K562 (cell line): ENCODE measurements around the gene SNAPC5. TPM values are rescaled to one million over a fixed set of nuclear protein-coding genes. Genes with fewer than 3 reads are reported as not detected.

ENCODE experiments used
- ARID2 ChIP-seq: fragments of 450-650 bp; IDR thresholded peaks from 2 replicates; pipeline ENCODE4 v1.6.1; 2017; ENCODE audit warnings: antibody characterized with exemption, mild to moderate bottlenecking
- CHD1 ChIP-seq: fragments of 200-600 bp; sonication (generic); IDR thresholded peaks from one replicate; pipeline ENCODE4 v1.6.1; 2012; ENCODE audit warnings: mild to moderate bottlenecking, moderate library complexity, low read length, inconsistent platforms
- FOXM1 ChIP-seq, 2 experiments: fragments of 450-650 bp in 1 of 2; sonication (generic) in 1 of 2; formaldehyde crosslinking in 1 of 2; IDR thresholded peaks; 2 replicates each; pipeline versions ENCODE4 v1.6.1 to v1.9.0; 2017 to 2022; ENCODE audit warnings: low read depth in 2 of 2, mild to moderate bottlenecking in 2 of 2, missing genetic modification reagents in 1 of 2, moderate library complexity in 1 of 2
- FOXO4 ChIP-seq: fragments of 450-650 bp; formaldehyde crosslinking; IDR thresholded peaks from 2 replicates; pipeline ENCODE4 v1.4.0; 2020; ENCODE audit warnings: mild to moderate bottlenecking, moderate library complexity
- GTF2E2 ChIP-seq: fragments of 200-800 bp; sonication (Bioruptor generic); IDR thresholded peaks from 2 replicates; pipeline ENCODE4 v1.6.1; 2016; ENCODE audit warnings: missing genetic modification characterization, missing compliant biosample characterization
- HLTF ChIP-seq: fragments of 450-650 bp; IDR thresholded peaks from 2 replicates; pipeline ENCODE4 v1.6.1; 2016
- KLF13 ChIP-seq: fragments of 450-650 bp; IDR thresholded peaks from 2 replicates; pipeline ENCODE4 v1.6.1; 2016; ENCODE audit warnings: missing genetic modification characterization, low read depth, mild to moderate bottlenecking, missing compliant biosample characterization, moderate library complexity, borderline replicate concordance
- KLF6 ChIP-seq: fragments of 250-450 bp; sonication (Bioruptor Pico); IDR thresholded peaks from 2 replicates; pipeline ENCODE4 v1.4.0; 2020; ENCODE audit warnings: mild to moderate bottlenecking, moderate library complexity, borderline replicate concordance
- PML ChIP-seq: IDR thresholded peaks from 2 replicates; pipeline ENCODE4 v1.6.1; 2012; ENCODE audit warnings: low read length, inconsistent platforms
- RB1 ChIP-seq: fragments of 450-650 bp; IDR thresholded peaks from 2 replicates; pipeline ENCODE4 v1.6.1; 2017; ENCODE audit warnings: low read depth, mild to moderate bottlenecking
- ZNF592 ChIP-seq: fragments of 450-650 bp; IDR thresholded peaks from 2 replicates; pipeline ENCODE4 v1.6.1; 2017; ENCODE audit warnings: antibody characterized with exemption, mild to moderate bottlenecking
- ZNF780A ChIP-seq: fragments of 250-450 bp; sonication (Bioruptor Pico); IDR thresholded peaks from 2 replicates; pipeline ENCODE4 v1.5.0; 2021; ENCODE audit warnings: mild to moderate bottlenecking
- polyA plus RNA-seq, 8 experiments: library from polyadenylated mRNA; depleted of rRNA in 4 of 8; stranded (reverse) in 5 of 8; unstranded in 3 of 8; fragments of >200 nt; fragmentation: Nextera tagmentation in 2 of 8; fragmentation: Illumina TruSeq in 1 of 8; extraction: Ambion mirVana in 2 of 8; extraction: Trizol in 1 of 8; gene quantifications; 2 replicates each; pipeline versions ENCODE4 v1.2.1 to v1.2.3, GENCODE V29; 2011 to 2014; ENCODE audit warnings: inconsistent platforms in 1 of 8, missing spikeins in 1 of 8
- total RNA-seq, 7 experiments: library from RNA; depleted of rRNA in 6 of 7; stranded (reverse); fragments of >200 nt in 6 of 7; fragmentation: Illumina TruSeq in 2 of 7; extraction: Trizol in 2 of 7; gene quantifications; 2 replicates each; pipeline versions ENCODE4 v1.2.1 to v1.2.3, GENCODE V29; 2011 to 2021; ENCODE audit warnings: low replicate concordance in 1 of 7

The SNAPC5 gene
- total and polyA plus RNA-seq, 9 of the 15 experiments (the other 6 are each of a cell fraction or from before 2014, with no cell fraction given), result 52.8 to 155 (median 96.5) TPM

GRCh38 chr15:66504563-66505429 is 7.2 kb upstream of the SNAPC5 start, which contains the start of the genes RPL4 and ZWILCH (continued):
- 0 out of 2 replicates have a peak, but pooled peaks have one; percentile 47 for TF ChIP-seq FOXO4 (CRISPR knock-in tag)
- TF ChIP-seq ARID2, result 0 out of 2 replicates have a peak, but pooled peaks have one; percentile 32
- TF ChIP-seq ZNF592, result peak; percentile 17; the same call in 1 of the 2 replicates
- TF ChIP-seq RB1, result peak; percentile 80
- peak; percentile 91 for TF ChIP-seq PML
- peak; percentile 83 for TF ChIP-seq HLTF
- no peak for TF ChIP-seq KLF13 (tag)
- TF ChIP-seq KLF6 (CRISPR knock-in tag), result peak; percentile 80; the same call in 1 of the 2 replicates
- TF ChIP-seq GTF2E2, result peak; percentile 95
- TF ChIP-seq FOXM1 (IDR thresholded peaks at IDR 0.05; ENCODE audit: low read depth), result peak; percentile 75; the same call in 1 of the 2 replicates
- TF ChIP-seq FOXM1 (CRISPR knock-in tag; IDR thresholded peaks at IDR 0.05; ENCODE audit: low read depth), result no peak
- peak; percentile 50 for TF ChIP-seq CHD1
- TF ChIP-seq ZNF780A (CRISPR knock-in tag), result peak; percentile 50; the same call in 1 of the 2 replicates
